ENCODE results near the gene PIK3AP1.

PIK3AP1 gene

GRCh38 chr10:96686514-96686913 lies 33.8 kb downstream of the PIK3AP1 start:
- H3K27ac ChIP-seq (ENCODE audit: low read depth, low read length) = no peak overlapping the region
- H3K79me2 ChIP-seq (ENCODE audit: insufficient read depth, low read length) = peaks cover 100% of the 10 kb centered on the region
- no peak overlapping the region for H3K4me2 ChIP-seq (ENCODE audit: low read depth, low read length, poor library complexity, severe bottlenecking)
- peaks cover 31% of the 10 kb centered on the region for H4K20me1 ChIP-seq (ENCODE audit: low read depth, low read length)
- H3K27me3 ChIP-seq (ENCODE audit: low read length) = no peaks in the 10 kb centered on the region
- H3K9me3 ChIP-seq (ENCODE audit: insufficient read depth, low read length) = no peaks in the 10 kb centered on the region
- no peak overlapping the region for H2AFZ ChIP-seq (ENCODE audit: low read depth, low read length, severe bottlenecking)
- H3K36me3 ChIP-seq (ENCODE audit: low read length) = peaks cover 14% of the 10 kb centered on the region
- peaks cover 13% of the 10 kb centered on the region for H3F3A ChIP-seq (ENCODE audit: insufficient read depth)
- H3K9me2 ChIP-seq (replicated peaks; ENCODE audit: insufficient read depth, low read length) = no peaks in the 10 kb centered on the region
- no peak for TF ChIP-seq CTCF (IDR thresholded peaks at IDR 0.05; ENCODE audit: insufficient read depth, low read length, poor library complexity, severe bottlenecking)
- H3K9ac ChIP-seq (ENCODE audit: low read length) = no peak overlapping the region
- no peak overlapping the region for H3K4me3 ChIP-seq (ENCODE audit: insufficient read depth, low read length, poor library complexity, severe bottlenecking)

GRCh38 chr10:96685306-96685705 lies 35.0 kb downstream of the PIK3AP1 start:
- Histone ChIP-seq H3K9me2 (replicated peaks; ENCODE audit: insufficient read depth, low read length) (no peaks in the 10 kb centered on the region), H3K4me2 (ENCODE audit: low read depth, low read length, poor library complexity, severe bottlenecking) (no peak overlapping the region), H3K36me3 (ENCODE audit: low read length) (peaks cover 25% of the 10 kb centered on the region), H3F3A (ENCODE audit: insufficient read depth) (peaks cover 22% of the 10 kb centered on the region), H4K20me1 (ENCODE audit: low read depth, low read length) (peaks cover 32% of the 10 kb centered on the region), H3K27ac (ENCODE audit: low read depth, low read length) (no peak overlapping the region), H3K27me3 (ENCODE audit: low read length) (no peaks in the 10 kb centered on the region), H3K9me3 (ENCODE audit: insufficient read depth, low read length) (no peaks in the 10 kb centered on the region), H3K79me2 (ENCODE audit: insufficient read depth, low read length) (peaks cover 100% of the 10 kb centered on the region), H3K9ac (ENCODE audit: low read length) (no peak overlapping the region), H3K4me3 (ENCODE audit: insufficient read depth, low read length, poor library complexity, severe bottlenecking) (no peak overlapping the region), H2AFZ (ENCODE audit: low read depth, low read length, severe bottlenecking) (no peak overlapping the region)
- TF ChIP-seq CTCF (IDR thresholded peaks at IDR 0.05; ENCODE audit: insufficient read depth, low read length, poor library complexity, severe bottlenecking) (no peak), EZH2phosphoT487 (conservative IDR thresholded peaks at IDR 0.05; ENCODE audit: low read length) (no peak)

GRCh38 chr10:96684826-96685225 lies 35.5 kb downstream of the PIK3AP1 start:
- Histone ChIP-seq H4K20me1 (ENCODE audit: low read depth, low read length) (peaks cover 31% of the 10 kb centered on the region), H3K4me3 (ENCODE audit: insufficient read depth, low read length, poor library complexity, severe bottlenecking) (no peak overlapping the region), H3K9me3 (ENCODE audit: insufficient read depth, low read length) (no peaks in the 10 kb centered on the region), H3K9me2 (replicated peaks; ENCODE audit: insufficient read depth, low read length) (no peaks in the 10 kb centered on the region), H3K36me3 (ENCODE audit: low read length) (peaks cover 25% of the 10 kb centered on the region), H3K27ac (ENCODE audit: low read depth, low read length) (no peak overlapping the region), H2AFZ (ENCODE audit: low read depth, low read length, severe bottlenecking) (no peak overlapping the region), H3K4me2 (ENCODE audit: low read depth, low read length, poor library complexity, severe bottlenecking) (no peak overlapping the region), H3K79me2 (ENCODE audit: insufficient read depth, low read length) (peaks cover 100% of the 10 kb centered on the region), H3F3A (ENCODE audit: insufficient read depth) (peaks cover 22% of the 10 kb centered on the region), H3K9ac (ENCODE audit: low read length) (no peak overlapping the region), H3K27me3 (ENCODE audit: low read length) (no peaks in the 10 kb centered on the region)
- no peak for TF ChIP-seq CTCF (IDR thresholded peaks at IDR 0.05; ENCODE audit: insufficient read depth, low read length, poor library complexity, severe bottlenecking)
- no peak for TF ChIP-seq EZH2phosphoT487 (conservative IDR thresholded peaks at IDR 0.05; ENCODE audit: low read length)
